Ishikawa (cell line): ENCODE data around the gene FEV.

ENCODE experiments used
- CEBPB ChIP-seq: IDR thresholded peaks from 2 replicates; pipeline ENCODE4 v1.6.1; 2012
- CREB1 ChIP-seq: IDR thresholded peaks from 2 replicates; pipeline ENCODE4 v1.6.1; 2012; ENCODE audit warnings: low read depth
- EGR1 ChIP-seq: IDR thresholded peaks from 2 replicates; pipeline ENCODE4 v1.6.1; 2012
- EP300 ChIP-seq: IDR thresholded peaks from 2 replicates; pipeline ENCODE4 v1.6.1; 2012; ENCODE audit warnings: borderline replicate concordance
- FOXM1 ChIP-seq: IDR thresholded peaks from 2 replicates; pipeline ENCODE4 v1.6.1; 2012; ENCODE audit warnings: low read depth, borderline replicate concordance
- MAX ChIP-seq: IDR thresholded peaks from 2 replicates; pipeline ENCODE4 v1.6.1; 2012
- NFIC ChIP-seq: IDR thresholded peaks from 2 replicates; pipeline ENCODE4 v1.6.1; 2012
- RAD21 ChIP-seq: IDR thresholded peaks from 2 replicates; pipeline ENCODE4 v1.6.1; 2012; ENCODE audit warnings: low read depth
- REST ChIP-seq: IDR thresholded peaks from 2 replicates; pipeline ENCODE4 v1.6.1; 2012; ENCODE audit warnings: low read depth, mild to moderate bottlenecking
- TAF1 ChIP-seq: IDR thresholded peaks from 2 replicates; pipeline ENCODE4 v1.6.1; 2012; ENCODE audit warnings: low read depth, mild to moderate bottlenecking
- TCF12 ChIP-seq: IDR thresholded peaks from 2 replicates; pipeline ENCODE4 v1.6.1; 2012; ENCODE audit warnings: low read depth
- TEAD4 ChIP-seq: IDR thresholded peaks from 2 replicates; pipeline ENCODE4 v1.6.1; 2012
- USF1 ChIP-seq: IDR thresholded peaks from 2 replicates; pipeline ENCODE4 v1.6.1; 2012
- YY1 ChIP-seq: IDR thresholded peaks from 2 replicates; pipeline ENCODE4 v1.6.1; 2012; ENCODE audit warnings: low read depth
- ZBTB7A ChIP-seq: IDR thresholded peaks from 2 replicates; pipeline ENCODE4 v1.6.1; 2012; ENCODE audit warnings: low read depth

FEV gene

GRCh38 chr2:218990612-218991011 lies 5.6 kb upstream of the FEV start:
- TF ChIP-seq TEAD4 = no peak

DNA sequence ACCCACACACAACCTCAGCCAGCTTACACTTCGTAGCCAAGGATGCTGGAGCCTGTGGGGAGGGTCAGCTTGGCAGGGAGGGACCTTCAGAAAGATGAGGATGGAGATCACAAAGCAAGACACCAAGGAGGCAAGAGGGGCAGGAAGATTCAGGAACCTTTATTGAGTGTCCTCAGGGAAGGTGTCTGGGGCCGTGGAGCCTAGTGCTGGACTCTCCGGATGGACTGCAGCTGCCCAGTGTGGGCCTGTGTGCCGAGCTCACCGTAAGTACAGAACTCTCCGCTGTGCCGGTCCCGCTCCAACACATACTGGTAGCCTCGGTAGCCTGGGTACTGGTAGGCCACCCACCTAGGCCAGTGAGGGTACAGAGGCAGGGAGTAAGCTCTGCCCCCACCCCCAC lies 5.1 kb upstream of the FEV start:
- TF ChIP-seq RAD21 = no peak
- TF ChIP-seq NFIC = no peak
- TF ChIP-seq YY1 = no peak
- TF ChIP-seq USF1 = no peak
- TF ChIP-seq TEAD4 = no peak
- TF ChIP-seq TCF12 = no peak
- TF ChIP-seq EGR1 = no peak
- TF ChIP-seq ZBTB7A = no peak
- TF ChIP-seq REST = no peak
- no peak for TF ChIP-seq EP300
- no peak for TF ChIP-seq CREB1
- no peak for TF ChIP-seq MAX
- TF ChIP-seq FOXM1 = no peak
- no peak for TF ChIP-seq TAF1
- TF ChIP-seq CEBPB = no peak

DNA sequence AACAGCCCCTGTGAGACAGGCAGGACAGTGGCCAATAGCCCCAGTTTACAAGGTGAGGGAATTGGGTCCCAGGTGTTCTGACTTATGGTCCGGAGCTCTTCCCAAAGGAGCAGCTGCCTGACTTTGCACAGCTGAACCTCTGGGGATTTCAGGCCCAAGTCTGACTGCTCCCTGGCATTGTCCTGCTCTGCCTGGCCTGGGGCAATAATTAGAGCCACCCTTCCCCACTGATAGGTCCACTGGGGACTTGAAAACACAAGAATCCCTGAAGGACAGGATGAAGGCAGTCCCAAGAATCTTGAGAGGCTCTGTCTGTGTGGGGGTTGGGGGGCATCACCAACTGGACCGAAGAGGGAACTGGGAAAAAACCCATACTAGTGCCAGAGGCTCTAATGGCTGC lies 3.7 kb upstream of the FEV start:
- no peak for TF ChIP-seq TAF1
- no peak for TF ChIP-seq CREB1
- no peak for TF ChIP-seq MAX
- TF ChIP-seq YY1 = no peak
- no peak for TF ChIP-seq RAD21
- TF ChIP-seq FOXM1 = no peak
- TF ChIP-seq EGR1 = no peak
- TF ChIP-seq REST = no peak
- no peak for TF ChIP-seq EP300
- TF ChIP-seq CEBPB = no peak
- TF ChIP-seq USF1 = no peak
- no peak for TF ChIP-seq TEAD4
- TF ChIP-seq TCF12 = no peak
- no peak for TF ChIP-seq NFIC
- no peak for TF ChIP-seq ZBTB7A

DNA sequence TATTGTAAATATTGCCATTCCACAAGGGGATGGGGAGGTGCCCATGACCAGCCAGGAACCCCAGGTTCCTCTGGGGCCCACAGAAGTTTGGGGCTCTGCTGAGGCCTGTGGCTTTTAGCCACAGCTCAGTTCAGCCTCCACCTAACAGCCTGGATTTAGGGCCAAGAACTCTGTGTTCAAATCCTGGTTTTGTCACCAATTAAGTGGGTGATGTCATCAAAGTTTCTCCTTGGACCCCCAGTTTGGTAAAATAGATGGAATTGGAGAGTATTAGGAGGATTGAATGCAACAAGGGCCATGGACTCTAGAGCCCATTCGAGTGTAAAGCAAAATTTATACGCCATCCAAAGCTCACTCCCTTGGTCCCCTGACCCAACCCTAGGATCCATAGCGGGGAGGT lies 3.2 kb upstream of the FEV start:
- TF ChIP-seq REST (no peak), USF1 (no peak), MAX (no peak), TEAD4 (no peak), YY1 (no peak), EP300 (no peak), NFIC (no peak), RAD21 (no peak), CREB1 (no peak), TCF12 (no peak)
